ENCODE results near the gene TGM6.

TGM6 gene

GRCh38 chr20:2396241-2396814, 15.6 kb downstream of the TGM6 start:
- H3K27ac ChIP-seq (ENCODE audit: insufficient read depth, low read depth, low read length, poor library complexity, severe bottlenecking), result no peak overlapping the region
- H3K4me1 ChIP-seq (ENCODE audit: control insufficient read depth, insufficient read depth, low read length), result no peaks in the 10 kb centered on the region
- no peaks in the 10 kb centered on the region for H3K27me3 ChIP-seq (ENCODE audit: control insufficient read depth, insufficient read depth, low read length, poor library complexity, severe bottlenecking)
- WGBS, 2 experiments, result 93 to 96% methylated on average over 14 of the region's 14 CpGs
- H3K9me3 ChIP-seq (ENCODE audit: control insufficient read depth, low read length), result no peaks in the 10 kb centered on the region
- H3K36me3 ChIP-seq (ENCODE audit: control insufficient read depth, insufficient read depth, low read length), result no peaks in the 10 kb centered on the region
- no peak overlapping the region for H3K4me3 ChIP-seq (ENCODE audit: insufficient read depth, low read depth, low read length)

DNA sequence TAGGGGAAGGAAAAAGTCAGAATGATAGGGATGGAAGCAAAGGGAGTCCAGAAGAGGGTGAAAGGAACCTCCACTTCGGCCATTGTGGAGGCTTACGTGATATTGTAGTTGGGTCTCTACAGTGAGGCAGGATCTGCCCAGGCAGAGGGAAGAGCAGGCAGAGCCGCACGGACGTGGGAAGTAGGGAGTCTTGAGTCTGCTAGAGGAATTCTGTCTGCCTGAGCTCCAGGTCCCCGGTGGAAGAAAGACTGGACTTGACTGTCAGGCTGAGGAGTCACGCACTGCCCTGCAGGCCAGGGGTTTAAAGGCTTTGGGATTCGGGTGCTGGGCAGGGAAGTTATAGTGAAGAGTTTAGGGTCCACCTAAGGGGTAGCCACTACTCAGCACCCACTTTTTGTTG, 16.4 kb downstream of the TGM6 start:
- Histone ChIP-seq H3K9me3 (ENCODE audit: control insufficient read depth, low read length) (no peaks in the 10 kb centered on the region), H3K27ac (ENCODE audit: insufficient read depth, low read depth, low read length, poor library complexity, severe bottlenecking) (no peak overlapping the region), H3K4me1 (ENCODE audit: control insufficient read depth, insufficient read depth, low read length) (no peaks in the 10 kb centered on the region), H3K36me3 (ENCODE audit: control insufficient read depth, insufficient read depth, low read length) (no peaks in the 10 kb centered on the region), H3K4me3 (ENCODE audit: insufficient read depth, low read depth, low read length) (no peak overlapping the region), H3K27me3 (ENCODE audit: control insufficient read depth, insufficient read depth, low read length, poor library complexity, severe bottlenecking) (no peaks in the 10 kb centered on the region)
- WGBS, 2 experiments, result 93 to 95% methylated on average over 8 of the region's 8 CpGs

- no peaks in the 10 kb centered on the region for H3K4me1 ChIP-seq (ENCODE audit: control insufficient read depth, insufficient read depth, low read length)
- no peaks in the 10 kb centered on the region for H3K36me3 ChIP-seq (ENCODE audit: control insufficient read depth, insufficient read depth, low read length)
- WGBS, 2 experiments, result 91 to 95% methylated on average over 12 of the region's 12 CpGs
- no peak overlapping the region for H3K27ac ChIP-seq (ENCODE audit: insufficient read depth, low read depth, low read length, poor library complexity, severe bottlenecking)
- H3K9me3 ChIP-seq (ENCODE audit: control insufficient read depth, low read length), result no peaks in the 10 kb centered on the region
- no peaks in the 10 kb centered on the region for H3K27me3 ChIP-seq (ENCODE audit: control insufficient read depth, insufficient read depth, low read length, poor library complexity, severe bottlenecking)
- H3K4me3 ChIP-seq (ENCODE audit: insufficient read depth, low read depth, low read length), result no peak overlapping the region
Observed at GRCh38 chr20:2397595-2398145, 17.0 kb downstream of the TGM6 start.

DNA sequence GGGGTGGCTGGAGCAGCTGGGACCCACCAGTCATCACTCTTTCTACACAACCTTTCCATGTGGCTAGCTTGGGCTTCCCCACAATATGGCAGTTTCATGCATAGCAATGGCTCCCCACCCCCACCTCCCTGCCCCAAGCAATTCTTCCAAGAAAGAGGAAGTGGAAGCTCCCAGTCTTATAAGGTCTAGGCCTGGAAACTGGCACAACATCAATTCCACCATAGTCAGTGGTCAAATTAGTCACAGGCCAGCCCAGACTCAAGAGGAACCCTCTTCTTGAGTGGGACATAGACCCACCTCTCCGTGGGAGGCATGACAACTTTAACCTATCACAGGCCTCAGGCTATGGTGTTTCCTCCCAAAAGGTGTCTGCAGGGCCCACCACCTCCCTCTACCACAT, 17.7 kb downstream of the TGM6 start:
- no peaks in the 10 kb centered on the region for H3K9me3 ChIP-seq (ENCODE audit: control insufficient read depth, low read length)
- no peaks in the 10 kb centered on the region for H3K36me3 ChIP-seq (ENCODE audit: control insufficient read depth, insufficient read depth, low read length)
- no peak overlapping the region for H3K4me3 ChIP-seq (ENCODE audit: insufficient read depth, low read depth, low read length)
- H3K4me1 ChIP-seq (ENCODE audit: control insufficient read depth, insufficient read depth, low read length), result no peaks in the 10 kb centered on the region
- H3K27me3 ChIP-seq (ENCODE audit: control insufficient read depth, insufficient read depth, low read length, poor library complexity, severe bottlenecking), result no peaks in the 10 kb centered on the region
- H3K27ac ChIP-seq (ENCODE audit: insufficient read depth, low read depth, low read length, poor library complexity, severe bottlenecking), result no peak overlapping the region
- 79 to 84% methylated on average over 1 of the region's 1 CpG for WGBS, 2 experiments

GRCh38 chr20:2399390-2399789, 18.7 kb downstream of the TGM6 start:
- Histone ChIP-seq H3K27me3 (ENCODE audit: control insufficient read depth, insufficient read depth, low read length, poor library complexity, severe bottlenecking) (no peaks in the 10 kb centered on the region), H3K9me3 (ENCODE audit: control insufficient read depth, low read length) (no peaks in the 10 kb centered on the region), H3K27ac (ENCODE audit: insufficient read depth, low read depth, low read length, poor library complexity, severe bottlenecking) (no peak overlapping the region), H3K36me3 (ENCODE audit: control insufficient read depth, insufficient read depth, low read length) (no peaks in the 10 kb centered on the region), H3K4me3 (ENCODE audit: insufficient read depth, low read depth, low read length) (no peak overlapping the region), H3K4me1 (ENCODE audit: control insufficient read depth, insufficient read depth, low read length) (no peaks in the 10 kb centered on the region)
- WGBS, 2 experiments, result 95 to 97% methylated on average over 16 of the region's 16 CpGs

DNA sequence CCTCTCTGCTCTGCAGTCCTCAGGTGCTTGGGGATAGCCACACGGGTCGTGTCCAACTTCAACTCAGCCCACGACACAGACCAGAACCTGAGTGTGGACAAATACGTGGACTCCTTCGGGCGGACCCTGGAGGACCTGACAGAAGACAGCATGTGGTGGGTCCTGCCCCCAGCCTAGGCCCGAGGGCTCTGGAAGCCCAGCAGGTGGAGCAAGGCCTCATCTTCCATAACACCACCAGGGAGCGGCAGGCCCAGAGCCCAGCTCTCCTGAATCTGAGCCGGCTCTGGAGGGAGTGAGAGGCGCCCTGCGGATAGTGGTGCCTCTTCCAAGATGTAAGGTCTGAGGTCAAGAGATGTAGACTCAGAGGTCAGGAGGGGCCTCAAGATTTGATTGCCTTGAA, 19.6 kb downstream of the TGM6 start:
- Histone ChIP-seq H3K4me3 (ENCODE audit: insufficient read depth, low read depth, low read length) (no peak overlapping the region), H3K27ac (ENCODE audit: insufficient read depth, low read depth, low read length, poor library complexity, severe bottlenecking) (no peak overlapping the region), H3K9me3 (ENCODE audit: control insufficient read depth, low read length) (no peaks in the 10 kb centered on the region), H3K4me1 (ENCODE audit: control insufficient read depth, insufficient read depth, low read length) (no peaks in the 10 kb centered on the region), H3K27me3 (ENCODE audit: control insufficient read depth, insufficient read depth, low read length, poor library complexity, severe bottlenecking) (no peaks in the 10 kb centered on the region), H3K36me3 (ENCODE audit: control insufficient read depth, insufficient read depth, low read length) (no peaks in the 10 kb centered on the region)
- 92 to 95% methylated on average over 11 of the region's 11 CpGs for WGBS, 2 experiments

DNA sequence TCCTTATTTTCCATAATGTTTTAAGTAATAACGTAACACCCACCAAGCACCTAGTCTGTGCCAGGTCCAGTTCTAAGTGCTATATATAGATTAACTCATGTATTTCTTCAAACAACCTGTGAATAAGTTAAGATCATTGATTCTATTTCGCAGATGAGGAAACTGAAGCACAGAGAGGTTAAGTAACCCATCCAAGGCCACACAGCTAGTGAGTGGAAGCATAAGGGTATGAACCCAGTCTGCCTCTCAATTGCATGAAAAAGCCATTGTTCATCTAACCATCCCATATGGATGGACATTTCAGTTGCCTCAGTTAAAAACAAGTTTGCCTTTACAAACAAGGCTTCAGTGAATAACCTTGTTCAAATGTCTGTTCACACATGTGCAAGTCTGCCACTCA, 20.8 kb downstream of the TGM6 start:
- Histone ChIP-seq H3K27ac (ENCODE audit: insufficient read depth, low read depth, low read length, poor library complexity, severe bottlenecking) (no peak overlapping the region), H3K9me3 (ENCODE audit: control insufficient read depth, low read length) (no peaks in the 10 kb centered on the region), H3K4me3 (ENCODE audit: insufficient read depth, low read depth, low read length) (no peak overlapping the region), H3K4me1 (ENCODE audit: control insufficient read depth, insufficient read depth, low read length) (no peaks in the 10 kb centered on the region), H3K27me3 (ENCODE audit: control insufficient read depth, insufficient read depth, low read length, poor library complexity, severe bottlenecking) (no peaks in the 10 kb centered on the region), H3K36me3 (ENCODE audit: control insufficient read depth, insufficient read depth, low read length) (no peaks in the 10 kb centered on the region)
- 86 to 97% methylated on average over 1 to 2 of the region's 2 CpGs for WGBS, 2 experiments

GRCh38 chr20:2402271-2402980, 21.7 kb downstream of the TGM6 start:
- Histone ChIP-seq H3K4me3 (ENCODE audit: insufficient read depth, low read depth, low read length) (no peak overlapping the region), H3K27ac (ENCODE audit: insufficient read depth, low read depth, low read length, poor library complexity, severe bottlenecking) (no peak overlapping the region), H3K36me3 (ENCODE audit: control insufficient read depth, insufficient read depth, low read length) (no peaks in the 10 kb centered on the region), H3K9me3 (ENCODE audit: control insufficient read depth, low read length) (no peaks in the 10 kb centered on the region), H3K27me3 (ENCODE audit: control insufficient read depth, insufficient read depth, low read length, poor library complexity, severe bottlenecking) (no peaks in the 10 kb centered on the region), H3K4me1 (ENCODE audit: control insufficient read depth, insufficient read depth, low read length) (no peaks in the 10 kb centered on the region)
- WGBS, 2 experiments, result 73 to 76% methylated on average over 7 of the region's 7 CpGs

- Histone ChIP-seq H3K36me3 (ENCODE audit: control insufficient read depth, insufficient read depth, low read length) (no peaks in the 10 kb centered on the region), H3K4me1 (ENCODE audit: control insufficient read depth, insufficient read depth, low read length) (no peaks in the 10 kb centered on the region), H3K27ac (ENCODE audit: insufficient read depth, low read depth, low read length, poor library complexity, severe bottlenecking) (no peak overlapping the region), H3K27me3 (ENCODE audit: control insufficient read depth, insufficient read depth, low read length, poor library complexity, severe bottlenecking) (no peaks in the 10 kb centered on the region), H3K9me3 (ENCODE audit: control insufficient read depth, low read length) (no peaks in the 10 kb centered on the region), H3K4me3 (ENCODE audit: insufficient read depth, low read depth, low read length) (no peak overlapping the region)
- 93 to 94% methylated on average over 24 of the region's 24 CpGs for WGBS, 2 experiments
Observed at GRCh38 chr20:2403291-2404052, 22.8 kb downstream of the TGM6 start.

DNA sequence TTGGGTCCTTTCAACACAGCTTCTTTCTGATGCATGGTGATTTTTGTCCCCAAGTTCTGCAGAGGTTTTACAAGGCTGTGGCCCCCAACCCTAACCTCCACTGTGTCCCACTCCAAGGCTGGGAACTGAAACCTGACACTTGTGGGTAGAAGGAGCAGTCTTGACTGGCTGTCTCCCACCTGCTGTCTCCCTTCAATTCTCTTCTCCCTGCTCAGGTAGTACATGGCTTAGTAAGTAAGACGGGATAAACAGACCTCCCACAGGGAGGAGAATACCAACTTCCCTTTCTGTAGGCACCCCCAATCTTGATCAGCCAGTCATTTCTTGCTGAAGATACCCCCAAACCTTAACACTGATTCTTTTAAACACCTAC, 25.0 kb downstream of the TGM6 start:
- Histone ChIP-seq H3K27ac (ENCODE audit: insufficient read depth, low read depth, low read length, poor library complexity, severe bottlenecking) (no peak overlapping the region), H3K4me1 (ENCODE audit: control insufficient read depth, insufficient read depth, low read length) (no peaks in the 10 kb centered on the region), H3K9me3 (ENCODE audit: control insufficient read depth, low read length) (no peaks in the 10 kb centered on the region), H3K27me3 (ENCODE audit: control insufficient read depth, insufficient read depth, low read length, poor library complexity, severe bottlenecking) (no peaks in the 10 kb centered on the region), H3K4me3 (ENCODE audit: insufficient read depth, low read depth, low read length) (no peak overlapping the region), H3K36me3 (ENCODE audit: control insufficient read depth, insufficient read depth, low read length) (no peaks in the 10 kb centered on the region)
- WGBS, 2 experiments, result 50 to 52% methylated on average over 1 of the region's 1 CpG
